KMS-11 (cell line): Measurements from ENCODE around the gene C5orf46.

Source experiments
- H2AFZ ChIP-seq: fragments of 200-600 bp; sonication (generic); 2 replicates; pipeline ENCODE4 v1.6.1; 2016; ENCODE audit warnings: antibody characterized with exemption, mixed run types, low read depth
- H3K27ac ChIP-seq: fragments of 200-600 bp; sonication (generic); 2 replicates; pipeline ENCODE4 v1.6.1; 2016; ENCODE audit warnings: mild to moderate bottlenecking, mixed run types
- H3K27me3 ChIP-seq: fragments of 200-600 bp; sonication (generic); 2 replicates; pipeline ENCODE4 v1.6.1; 2017; ENCODE audit warnings: mild to moderate bottlenecking, low read depth, mixed run types, moderate library complexity; ENCODE audit not compliant: insufficient read depth
- H3K36me3 ChIP-seq: fragments of 200-600 bp; sonication (generic); 2 replicates; pipeline ENCODE4 v1.6.1; 2017; ENCODE audit warnings: mild to moderate bottlenecking, mixed run types; ENCODE audit not compliant: insufficient read depth
- H3K4me1 ChIP-seq: fragments of 200-600 bp; sonication (generic); 2 replicates; pipeline ENCODE4 v1.6.1; 2016; ENCODE audit warnings: mild to moderate bottlenecking, low read depth, mixed run types; ENCODE audit not compliant: poor library complexity, severe bottlenecking
- H3K4me2 ChIP-seq: fragments of 200-600 bp; sonication (generic); 2 replicates; pipeline ENCODE4 v1.7.0; 2016; ENCODE audit warnings: mild to moderate bottlenecking, mixed run types
- H3K4me3 ChIP-seq: fragments of 200-600 bp; sonication (generic); IDR thresholded peaks from 2 replicates; pipeline ENCODE4 v1.6.1; 2017; ENCODE audit warnings: low read depth, low read length, mixed read lengths; ENCODE audit not compliant: insufficient read depth
- H3K79me2 ChIP-seq: fragments of 200-600 bp; sonication (generic); 2 replicates; pipeline ENCODE4 v1.6.1; 2016; ENCODE audit warnings: low read depth, mixed run types; ENCODE audit not compliant: insufficient read depth
- H3K9ac ChIP-seq: fragments of 200-600 bp; sonication (generic); 2 replicates; pipeline ENCODE4 v1.6.1; 2016; ENCODE audit warnings: mild to moderate bottlenecking, mixed run types
- H4K20me1 ChIP-seq: fragments of 200-600 bp; sonication (generic); 2 replicates; pipeline ENCODE4 v1.6.1; 2016; ENCODE audit warnings: mild to moderate bottlenecking, mixed run types; ENCODE audit not compliant: insufficient read depth
- CTCF ChIP-seq: fragments of 200-600 bp; sonication (generic); conservative IDR thresholded peaks from 2 replicates; pipeline ENCODE4 v1.6.1; 2017; ENCODE audit warnings: low read depth, mild to moderate bottlenecking, antibody characterized with exemption, low read length, moderate library complexity, mixed read lengths

Gene C5orf46

DNA sequence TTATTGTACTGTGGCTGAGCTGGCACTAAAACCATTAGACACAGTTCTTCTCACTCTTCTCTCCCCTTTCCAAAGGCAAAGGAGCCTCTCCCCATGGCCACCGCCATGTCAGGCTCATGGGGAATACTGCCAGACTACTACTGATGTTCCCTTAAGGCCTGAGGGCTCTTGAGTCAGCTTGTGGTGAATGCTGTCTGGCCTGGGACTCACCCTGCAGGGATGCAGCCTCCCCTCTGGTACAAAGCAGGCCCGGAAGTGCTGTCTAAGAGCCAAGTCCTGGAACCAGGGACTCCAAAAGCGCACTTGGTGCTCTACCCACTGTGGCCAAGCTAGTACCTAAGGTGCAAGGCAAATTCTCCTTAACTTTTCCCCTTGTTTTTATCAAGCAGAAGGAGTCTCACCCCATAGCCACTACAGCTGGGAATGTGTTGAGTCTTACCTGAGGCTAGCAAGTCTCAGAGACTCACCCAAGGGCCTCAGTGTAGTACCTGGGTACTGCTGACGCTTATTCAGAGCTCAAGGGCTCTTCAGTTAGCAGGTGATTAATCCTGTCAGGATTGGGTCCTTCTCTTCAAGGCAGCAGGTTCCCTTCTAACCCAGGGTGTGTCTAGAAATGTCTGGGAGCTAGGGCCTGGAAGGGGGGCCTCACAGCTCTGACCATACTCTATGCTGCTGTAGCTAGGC lies 33.2 kb upstream of the C5orf46 start:
- no peak for TF ChIP-seq CTCF
- no peak overlapping the region for H2AFZ ChIP-seq

GRCh38 chr5:147935032-147935431 lies 28.7 kb upstream of the C5orf46 start:
- H3K79me2 ChIP-seq = no peaks in the 10 kb centered on the region
- H2AFZ ChIP-seq = no peak overlapping the region
- no peaks in the 10 kb centered on the region for H3K4me1 ChIP-seq
- no peaks in the 10 kb centered on the region for H4K20me1 ChIP-seq
- no peak overlapping the region for H3K9ac ChIP-seq
- no peaks in the 10 kb centered on the region for H3K36me3 ChIP-seq
- TF ChIP-seq CTCF = peak; percentile 33; the same call in 1 of the 2 replicates
- H3K27me3 ChIP-seq = no peaks in the 10 kb centered on the region
- H3K4me2 ChIP-seq = no peak overlapping the region
- H3K4me3 ChIP-seq = no peak overlapping the region
- no peak overlapping the region for H3K27ac ChIP-seq

More for the DNA sequence above, 33.2 kb upstream of the C5orf46 start:
- Histone ChIP-seq H3K9ac (no peak overlapping the region), H4K20me1 (no peaks in the 10 kb centered on the region), H3K36me3 (no peaks in the 10 kb centered on the region), H3K4me3 (no peak overlapping the region), H3K27me3 (no peaks in the 10 kb centered on the region), H3K4me2 (no peak overlapping the region), H3K79me2 (no peaks in the 10 kb centered on the region), H3K27ac (no peak overlapping the region), H3K4me1 (no peaks in the 10 kb centered on the region)

GRCh38 chr5:147930769-147931168 lies 24.4 kb upstream of the C5orf46 start:
- no peak for TF ChIP-seq CTCF
- H4K20me1 ChIP-seq = no peaks in the 10 kb centered on the region
- no peaks in the 10 kb centered on the region for H3K36me3 ChIP-seq
- H3K9ac ChIP-seq = no peak overlapping the region
- no peaks in the 10 kb centered on the region for H3K27me3 ChIP-seq
- no peak overlapping the region for H3K4me3 ChIP-seq
- no peak overlapping the region for H3K4me2 ChIP-seq
- H3K27ac ChIP-seq = no peak overlapping the region
- H3K4me1 ChIP-seq = no peaks in the 10 kb centered on the region
- H3K79me2 ChIP-seq = no peaks in the 10 kb centered on the region
- no peak overlapping the region for H2AFZ ChIP-seq

- no peak for TF ChIP-seq CTCF
- Histone ChIP-seq H3K4me1 (no peaks in the 10 kb centered on the region), H2AFZ (no peak overlapping the region), H3K27me3 (no peaks in the 10 kb centered on the region), H4K20me1 (no peaks in the 10 kb centered on the region), H3K4me2 (no peak overlapping the region), H3K36me3 (no peaks in the 10 kb centered on the region), H3K9ac (no peak overlapping the region), H3K79me2 (no peaks in the 10 kb centered on the region), H3K4me3 (no peak overlapping the region), H3K27ac (no peak overlapping the region)
These were observed 21.6 kb upstream of the C5orf46 start for GRCh38 chr5:147927901-147928300.
